Measurements from ENCODE around the gene SLC39A9. TPM values are rescaled to one million over a fixed set of nuclear protein-coding genes. Genes with fewer than 3 reads are reported as not detected.
A peak's percentile ranks its signal among the peaks of the same experiment; 100 is the strongest.
"Not testable (repeated sequence)": the region's sequence is repeated elsewhere in the genome, so short reads cannot be mapped to it uniquely, and the experiment has no call there.

Gene SLC39A9
- polyA plus RNA-seq, 4 donors = 60.8 to 92.0 (median 82.7) TPM

DNA sequence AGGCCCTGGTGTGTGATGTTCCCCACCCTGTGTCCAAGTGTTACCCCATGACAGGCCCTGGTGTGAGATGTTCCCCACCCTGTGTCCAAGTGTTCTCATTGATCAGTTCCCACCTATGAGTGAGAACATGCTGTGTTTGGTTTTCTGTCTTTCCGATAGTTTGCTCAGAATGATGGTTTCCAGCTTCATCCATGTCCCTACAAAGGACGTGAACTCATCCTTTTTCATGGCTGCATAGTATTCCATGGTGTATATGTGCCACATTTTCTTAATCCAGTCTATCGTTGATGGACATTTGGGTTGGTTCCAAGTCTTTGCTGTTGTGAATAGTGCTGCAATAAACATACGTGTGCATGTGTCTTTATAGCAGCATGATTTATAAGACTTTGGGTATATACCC is 17.6 kb downstream of the SLC39A9 start:
- DNase-seq (ENCODE audit: low read depth in 4 of 4, low spot score in 3 of 4) = not testable (repeated sequence)

DNA sequence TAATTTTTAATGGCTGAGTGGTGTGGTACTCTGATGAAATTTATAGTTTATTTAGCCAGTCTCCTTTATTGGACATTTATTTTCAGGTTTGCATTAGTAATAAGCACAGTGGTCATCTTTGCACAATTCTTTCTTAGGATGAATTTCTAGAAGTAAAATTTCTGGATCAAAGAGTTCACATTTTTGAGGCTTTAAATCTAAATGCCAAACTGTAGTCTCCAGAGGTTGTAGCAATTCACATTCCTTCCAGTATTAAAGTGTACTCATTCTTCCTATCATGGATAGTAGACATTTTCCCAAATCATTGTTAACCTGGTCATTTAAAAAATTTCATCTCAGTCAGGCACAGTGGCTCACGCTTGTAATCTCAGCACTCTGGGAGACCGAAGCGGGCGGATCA is 24.8 kb downstream of the SLC39A9 start:
- DNase-seq (ENCODE audit: low read depth in 4 of 4, low spot score in 3 of 4) = no peak

DNA sequence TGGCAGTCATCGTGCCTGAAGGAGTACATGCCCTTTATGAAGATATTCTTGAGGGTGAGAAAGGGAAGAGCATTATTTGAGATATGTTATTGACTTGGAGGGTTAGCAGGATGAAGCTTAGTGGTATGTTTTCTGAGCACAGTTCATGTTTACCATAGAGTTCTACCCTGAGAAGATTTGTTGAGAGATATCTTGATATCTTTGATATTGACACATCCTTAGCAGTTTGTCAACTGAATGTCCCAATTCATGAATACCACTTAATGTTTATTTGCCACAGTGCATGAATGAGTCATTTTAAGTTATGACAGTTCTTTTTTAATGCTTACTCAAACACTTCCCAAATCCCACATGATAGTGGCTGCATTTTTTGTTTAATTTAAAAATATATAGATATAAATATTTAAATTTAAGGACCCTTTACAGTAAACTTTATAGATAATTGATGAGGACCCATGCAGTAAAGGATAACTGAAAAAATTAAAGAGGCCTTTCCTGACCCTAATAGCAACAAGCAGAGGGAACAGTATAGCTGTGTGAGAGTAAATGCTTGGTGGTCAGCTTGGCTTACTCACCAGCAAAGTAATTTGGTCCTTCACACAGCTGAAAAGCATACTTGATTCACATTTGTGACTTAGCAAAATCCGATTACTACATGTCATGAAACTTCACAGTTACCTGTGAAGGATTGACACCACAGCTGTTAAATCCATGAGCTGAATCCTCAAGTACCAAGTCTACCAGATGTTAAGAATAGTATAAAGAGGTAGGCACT is 25.8 kb downstream of the SLC39A9 start:
- no peak for DNase-seq (ENCODE audit: low read depth in 4 of 4, low spot score in 3 of 4)

DNA sequence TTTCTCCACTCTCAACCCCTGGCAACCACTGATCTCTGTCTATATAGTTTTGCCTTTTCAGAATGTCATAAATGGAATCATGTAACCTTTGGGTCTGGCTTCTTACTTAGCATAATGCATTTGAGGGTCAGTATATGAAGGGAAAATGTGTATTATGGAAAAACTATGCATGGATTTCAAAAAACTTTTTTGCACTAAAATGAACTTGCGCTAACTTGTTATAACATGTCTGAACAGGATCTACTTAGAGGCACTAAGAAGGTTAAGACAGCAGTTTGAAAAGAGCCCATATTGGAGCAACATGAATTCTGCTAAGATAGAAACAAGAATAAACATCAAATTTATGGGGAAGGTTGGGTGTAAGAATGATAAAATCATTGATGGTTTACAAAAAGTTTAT is 29.1 kb downstream of the SLC39A9 start:
- DNase-seq (ENCODE audit: low read depth in 4 of 4, low spot score in 3 of 4) = no peak

DNA sequence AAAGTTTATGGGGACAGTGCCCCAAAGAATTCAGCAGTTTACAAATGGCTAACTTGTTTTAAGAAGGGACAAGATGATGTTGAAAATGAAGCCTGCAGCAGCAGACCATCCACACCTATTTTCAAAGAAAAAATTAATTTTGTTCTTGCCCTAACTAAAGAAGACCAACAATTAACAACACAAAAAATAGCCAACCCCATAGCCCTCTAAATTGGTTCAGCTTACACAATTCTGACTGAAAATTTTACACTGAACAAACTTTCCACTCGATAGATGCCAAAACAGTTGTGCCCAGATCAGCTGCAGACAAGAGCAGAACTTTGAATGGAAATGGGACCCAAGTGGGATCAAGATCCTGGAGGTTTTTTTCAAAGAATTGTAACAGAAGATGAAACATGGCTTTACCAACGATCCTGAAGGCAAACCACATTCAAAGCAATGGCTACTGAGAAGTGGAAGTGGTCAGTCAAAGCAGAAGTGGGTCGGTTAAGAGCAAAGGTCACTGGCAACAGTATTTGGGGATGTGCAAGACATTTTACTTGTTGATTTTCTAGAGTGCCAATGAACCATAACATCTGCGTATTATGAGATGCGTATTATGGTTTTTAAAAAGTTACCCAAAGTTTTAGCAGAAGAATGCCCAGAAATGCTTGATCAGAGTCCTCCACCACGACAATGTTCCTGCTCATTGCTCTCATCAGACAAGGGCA is 30.0 kb downstream of the SLC39A9 start:
- DNase-seq (ENCODE audit: low read depth in 4 of 4, low spot score in 3 of 4) = no peak

DNA sequence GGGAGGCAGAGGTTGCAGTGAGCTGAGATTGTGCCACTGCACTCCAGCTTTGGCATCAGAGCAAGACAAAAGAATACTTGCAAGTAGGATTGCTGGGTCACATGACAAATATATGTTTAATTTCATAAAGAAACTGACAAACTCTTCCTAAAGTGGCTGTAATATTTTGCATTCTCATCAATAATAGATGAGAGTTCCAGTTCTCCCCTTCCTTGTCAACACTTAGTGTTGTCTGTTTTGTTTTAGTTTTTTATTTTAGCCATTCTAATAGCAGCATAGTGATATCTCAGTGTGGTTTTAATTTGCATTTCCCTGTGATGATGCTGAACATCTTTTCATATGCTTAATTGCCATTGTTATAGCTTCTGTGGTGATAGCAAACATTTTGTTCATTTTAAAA is 31.2 kb downstream of the SLC39A9 start:
- DNase-seq (ENCODE audit: low read depth in 4 of 4, low spot score in 3 of 4) = no peak

DNA sequence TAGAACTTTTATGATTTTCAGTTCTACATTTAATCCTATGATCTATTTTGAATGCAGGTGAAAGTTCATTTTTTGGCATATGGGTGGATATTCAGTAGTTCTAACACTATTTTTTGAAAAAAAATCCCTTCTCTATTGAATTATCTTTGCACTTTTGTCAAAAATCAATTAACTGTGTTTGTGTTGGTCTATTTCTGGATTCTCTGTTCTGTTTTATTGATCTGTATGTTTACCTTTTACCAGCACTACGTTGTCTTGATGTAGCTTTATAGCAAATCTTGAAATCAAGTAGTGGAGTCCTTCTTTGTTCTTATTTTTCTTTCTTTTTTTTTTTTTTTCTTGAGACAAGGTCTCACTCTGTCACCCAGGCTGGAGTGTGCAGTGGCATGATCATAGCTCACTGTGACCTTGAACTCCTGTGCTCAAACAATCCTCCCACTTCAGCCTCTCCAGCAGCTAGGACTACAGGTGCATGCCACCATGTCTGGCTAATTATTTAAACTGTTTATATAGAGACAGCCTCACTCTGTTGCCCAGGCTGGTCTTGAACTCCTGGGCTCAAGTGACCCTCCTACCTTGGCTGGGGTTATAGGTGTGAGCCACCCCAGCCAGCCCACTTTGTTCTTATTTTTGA is 31.9 kb downstream of the SLC39A9 start:
- no peak for DNase-seq (ENCODE audit: low read depth in 4 of 4, low spot score in 3 of 4)

DNA sequence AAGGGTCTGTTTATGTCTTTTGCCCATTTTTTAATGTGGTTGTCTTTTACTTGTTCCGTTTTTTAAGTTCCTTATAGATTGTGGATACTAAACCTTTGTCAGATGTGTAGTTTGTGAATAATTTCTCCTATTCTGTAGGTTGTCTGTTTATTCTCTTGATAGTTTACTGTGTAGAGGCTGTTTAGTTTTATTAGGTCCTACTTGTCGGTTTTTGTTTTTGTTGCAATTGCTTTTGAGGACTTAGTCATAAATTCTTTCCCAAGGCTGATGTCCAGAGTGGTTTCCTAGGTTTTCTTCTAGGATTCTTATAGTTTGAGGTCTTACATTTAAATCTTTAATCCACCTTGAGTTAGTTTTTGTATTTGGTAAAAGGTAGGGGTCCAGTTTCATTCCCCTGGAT is 33.9 kb downstream of the SLC39A9 start:
- no peak for DNase-seq (ENCODE audit: low read depth in 4 of 4, low spot score in 3 of 4)

DNA sequence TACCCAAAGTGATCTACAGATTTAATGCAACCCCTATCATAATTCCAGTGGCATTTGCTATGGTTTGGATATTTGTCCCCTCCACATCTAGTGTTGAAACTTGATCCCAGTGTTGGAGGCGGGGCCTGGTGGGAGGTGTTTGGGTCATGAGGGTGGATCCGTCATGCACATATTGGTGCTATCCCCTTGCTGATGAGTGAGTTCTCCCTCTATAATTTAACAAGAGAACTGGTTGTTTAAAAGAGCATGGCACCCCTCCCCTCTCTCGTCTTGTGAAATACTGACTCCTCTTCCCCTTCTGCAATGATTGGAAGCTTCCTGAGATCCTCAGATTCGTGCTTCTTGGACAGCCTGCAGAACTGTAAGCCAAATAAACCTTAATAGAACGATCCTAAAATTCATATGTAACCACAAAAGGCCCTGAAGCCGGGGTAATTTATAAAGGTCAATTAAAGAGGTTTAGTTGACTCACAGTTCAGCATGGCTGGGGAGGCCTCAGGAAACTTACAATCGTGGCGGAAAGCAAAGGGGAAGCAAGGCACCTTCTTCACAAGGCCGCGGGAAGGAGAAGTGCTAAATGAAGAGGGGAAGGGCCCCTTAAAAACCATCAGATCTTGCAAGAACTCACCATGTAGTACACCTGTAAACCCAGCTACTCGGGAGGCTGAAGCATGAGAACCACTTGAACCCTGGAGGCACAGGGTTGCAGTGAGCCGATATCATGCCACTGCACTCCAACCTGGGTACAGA is 41.2 kb downstream of the SLC39A9 start:
- DNase-seq (ENCODE audit: low read depth in 4 of 4, low spot score in 3 of 4) = no peak

DNA sequence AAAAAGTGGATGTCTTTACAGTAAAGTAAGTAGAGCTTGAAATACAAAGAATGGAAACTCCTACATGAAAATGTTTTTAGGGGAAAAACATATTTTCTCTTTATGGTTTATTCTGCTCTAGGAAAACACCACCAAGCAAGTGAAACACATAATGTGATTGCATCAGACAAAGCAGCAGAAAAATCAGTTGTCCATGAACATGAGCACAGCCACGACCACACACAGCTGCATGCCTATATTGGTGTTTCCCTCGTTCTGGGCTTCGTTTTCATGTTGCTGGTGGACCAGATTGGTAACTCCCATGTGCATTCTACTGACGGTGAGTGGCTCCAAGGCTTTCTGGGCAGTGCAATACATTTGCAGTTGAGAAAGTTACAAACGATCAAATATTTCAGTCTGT is 43.5 kb downstream of the SLC39A9 start:
- DNase-seq (ENCODE audit: low read depth in 4 of 4, low spot score in 3 of 4) = no peak

DNA sequence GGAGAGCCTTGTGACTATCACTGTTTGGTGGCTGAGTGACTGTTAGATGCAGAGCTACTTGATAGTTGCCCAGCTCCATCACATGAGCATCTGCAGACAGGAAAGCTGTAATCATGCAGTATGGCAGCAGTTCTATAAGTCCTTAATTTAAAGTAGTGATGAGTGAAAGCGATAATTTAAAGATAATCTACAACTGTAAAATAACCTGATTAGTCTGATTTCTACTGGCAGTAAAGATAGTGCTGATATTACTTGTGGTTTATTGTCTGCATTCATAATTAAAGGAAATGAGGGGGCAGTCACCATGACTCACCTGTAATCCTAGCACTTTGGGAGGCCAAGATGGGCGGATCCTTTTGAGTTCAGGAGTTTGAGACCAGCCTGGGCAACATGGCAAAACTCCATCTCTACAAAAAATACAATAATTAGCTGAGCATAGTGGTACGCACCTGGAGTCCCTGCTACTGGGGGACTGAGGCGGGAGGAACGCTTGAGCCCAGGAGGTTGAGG is 44.9 kb downstream of the SLC39A9 start:
- no peak for DNase-seq (ENCODE audit: low read depth in 4 of 4, low spot score in 3 of 4)

DNA sequence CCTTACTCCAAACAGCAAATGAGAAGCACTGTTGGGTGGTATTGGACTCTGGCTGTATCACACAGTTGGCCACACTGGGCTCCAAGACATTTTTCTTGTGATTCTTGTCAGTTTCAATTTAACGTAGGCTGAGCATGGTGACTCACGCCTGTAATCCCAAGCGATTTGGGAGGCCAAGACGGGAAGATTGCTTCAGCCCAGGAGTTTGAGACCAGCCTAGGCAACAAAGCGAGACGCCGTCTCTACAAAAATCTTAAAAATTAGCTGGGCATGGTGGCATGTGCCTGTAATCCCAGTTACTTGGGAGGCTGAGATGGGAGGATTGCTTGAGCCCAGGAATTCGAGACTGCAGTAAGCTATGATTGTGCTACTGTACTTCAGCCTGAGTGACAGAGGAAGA is 50.7 kb downstream of the SLC39A9 start:
- DNase-seq (ENCODE audit: low read depth in 4 of 4, low spot score in 3 of 4) = no peak

DNA sequence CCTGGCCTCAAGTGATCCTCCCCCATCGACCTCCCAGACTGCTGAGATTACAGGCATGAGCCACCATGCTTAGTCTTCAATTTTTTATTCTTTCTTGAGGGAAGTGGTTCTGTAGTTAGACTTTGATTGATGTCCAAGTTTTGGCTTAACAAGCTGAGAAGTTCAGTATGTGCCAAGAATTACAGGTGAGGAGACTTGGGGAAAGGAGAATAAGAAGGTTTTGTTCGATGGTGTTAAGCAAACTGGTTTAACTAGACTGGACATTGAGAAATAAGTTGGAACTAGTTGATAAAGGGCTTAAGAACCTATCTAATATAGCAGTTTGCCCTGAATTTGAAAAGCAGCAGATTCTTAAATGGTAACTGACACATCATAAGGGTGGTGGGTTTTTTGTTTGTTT is 53.4 kb downstream of the SLC39A9 start:
- DNase-seq (ENCODE audit: low read depth in 4 of 4, low spot score in 3 of 4) = no peak

DNA sequence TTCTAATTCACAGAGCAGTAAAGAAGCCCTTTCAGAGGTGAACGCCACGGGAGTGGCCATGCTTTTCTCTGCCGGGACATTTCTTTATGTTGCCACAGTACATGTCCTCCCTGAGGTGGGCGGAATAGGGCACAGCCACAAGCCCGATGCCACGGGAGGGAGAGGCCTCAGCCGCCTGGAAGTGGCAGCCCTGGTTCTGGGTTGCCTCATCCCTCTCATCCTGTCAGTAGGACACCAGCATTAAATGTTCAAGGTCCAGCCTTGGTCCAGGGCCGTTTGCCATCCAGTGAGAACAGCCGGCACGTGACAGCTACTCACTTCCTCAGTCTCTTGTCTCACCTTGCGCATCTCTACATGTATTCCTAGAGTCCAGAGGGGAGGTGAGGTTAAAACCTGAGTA is 59.9 kb downstream of the SLC39A9 start:
- DNase-seq (ENCODE audit: low read depth in 4 of 4, low spot score in 3 of 4) = no peak

DNA sequence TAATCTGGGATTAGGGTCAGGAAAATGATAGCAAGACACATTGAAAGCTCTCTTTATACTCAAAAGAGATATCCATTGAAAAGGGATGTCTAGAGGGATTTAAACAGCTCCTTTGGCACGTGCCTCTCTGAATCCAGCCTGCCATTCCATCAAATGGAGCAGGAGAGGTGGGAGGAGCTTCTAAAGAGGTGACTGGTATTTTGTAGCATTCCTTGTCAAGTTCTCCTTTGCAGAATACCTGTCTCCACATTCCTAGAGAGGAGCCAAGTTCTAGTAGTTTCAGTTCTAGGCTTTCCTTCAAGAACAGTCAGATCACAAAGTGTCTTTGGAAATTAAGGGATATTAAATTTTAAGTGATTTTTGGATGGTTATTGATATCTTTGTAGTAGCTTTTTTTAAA is 60.6 kb downstream of the SLC39A9 start:
- DNase-seq (ENCODE audit: low read depth in 4 of 4, low spot score in 3 of 4) = no peak

DNA sequence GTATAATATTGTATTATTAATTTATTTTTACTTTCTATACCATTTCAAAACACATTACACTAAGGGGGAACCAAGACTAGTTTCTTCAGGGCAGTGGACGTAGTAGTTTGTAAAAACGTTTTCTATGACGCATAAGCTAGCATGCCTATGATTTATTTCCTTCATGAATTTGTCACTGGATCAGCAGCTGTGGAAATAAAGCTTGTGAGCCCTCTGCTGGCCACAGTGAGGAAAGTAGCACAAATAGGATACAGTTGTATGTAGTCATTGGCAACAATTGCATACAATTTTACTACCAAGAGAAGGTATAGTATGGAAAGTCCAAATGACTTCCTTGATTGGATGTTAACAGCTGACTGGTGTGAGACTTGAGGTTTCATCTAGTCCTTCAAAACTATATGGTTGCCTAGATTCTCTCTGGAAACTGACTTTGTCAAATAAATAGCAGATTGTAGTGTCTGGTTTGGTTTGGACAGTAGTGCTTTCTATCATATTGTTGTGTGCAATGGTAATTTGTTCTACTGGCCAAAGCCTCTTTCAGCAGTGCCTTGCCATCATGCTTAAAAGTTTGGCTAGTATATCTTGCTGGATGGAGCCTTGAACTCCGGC is 61.7 kb downstream of the SLC39A9 start:
- peak in 2 of 4 donors; percentile 52 to 61 for DNase-seq (ENCODE audit: low read depth in 4 of 4, low spot score in 3 of 4)

DNA sequence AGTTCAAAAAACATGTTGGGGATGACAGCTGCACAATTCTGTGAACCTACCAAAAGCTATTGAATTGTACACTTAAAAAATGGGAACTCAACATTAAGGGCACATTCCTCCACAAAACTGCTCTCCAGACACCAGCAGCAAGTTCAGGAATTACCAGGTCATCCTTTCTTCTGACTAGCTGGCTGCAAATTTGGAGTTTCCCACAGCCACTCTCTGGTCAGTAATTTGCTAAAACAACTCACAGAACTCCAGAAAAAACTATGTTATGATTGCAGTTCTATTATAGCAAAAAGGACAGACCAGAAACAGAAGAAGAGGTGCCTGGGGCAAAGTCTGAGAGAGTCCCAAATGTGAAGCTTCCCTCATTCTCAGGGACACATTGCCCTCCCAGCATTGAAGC is 65.9 kb downstream of the SLC39A9 start:
- no peak for DNase-seq (ENCODE audit: low read depth in 4 of 4, low spot score in 3 of 4)

DNA sequence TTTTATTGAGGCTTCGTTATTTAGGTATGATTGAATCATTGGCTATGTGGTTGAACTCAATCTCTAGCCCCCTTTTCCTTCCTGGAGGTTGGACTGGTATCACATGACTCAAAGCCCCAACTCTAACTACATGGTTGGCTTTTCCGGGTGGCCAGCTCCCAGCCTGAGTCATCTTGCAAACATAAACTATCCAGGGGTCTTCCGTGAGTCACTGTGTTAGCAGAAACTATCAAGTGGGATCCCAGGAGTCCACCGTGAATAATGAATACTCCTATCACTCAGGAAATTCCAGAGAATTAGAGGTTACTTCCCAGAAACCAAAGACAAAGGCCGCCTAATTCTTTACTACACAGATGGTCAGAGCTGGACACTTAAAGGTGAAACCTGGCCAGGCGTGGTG is 66.3 kb downstream of the SLC39A9 start:
- no peak for DNase-seq (ENCODE audit: low read depth in 4 of 4, low spot score in 3 of 4)

DNA sequence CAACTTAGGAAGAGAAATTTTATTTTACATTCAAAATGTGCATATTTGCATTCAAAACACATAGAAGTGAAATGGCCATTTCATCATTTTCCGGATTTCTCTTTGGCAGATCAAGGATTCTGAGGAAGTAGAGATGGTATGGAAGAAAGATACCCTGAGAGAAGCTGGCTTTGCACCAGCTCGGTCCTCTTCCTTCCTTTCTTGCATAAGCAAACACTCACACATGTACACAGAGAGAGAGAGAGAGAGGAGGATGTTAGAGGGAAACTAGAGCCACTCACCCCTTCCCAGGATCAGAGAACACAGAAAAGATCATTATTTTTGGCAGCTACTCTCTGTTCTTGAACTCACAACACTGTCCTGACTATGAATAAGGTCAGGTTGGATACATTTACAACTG is 70.5 kb downstream of the SLC39A9 start:
- no peak for DNase-seq (ENCODE audit: low read depth in 4 of 4, low spot score in 3 of 4)

DNA sequence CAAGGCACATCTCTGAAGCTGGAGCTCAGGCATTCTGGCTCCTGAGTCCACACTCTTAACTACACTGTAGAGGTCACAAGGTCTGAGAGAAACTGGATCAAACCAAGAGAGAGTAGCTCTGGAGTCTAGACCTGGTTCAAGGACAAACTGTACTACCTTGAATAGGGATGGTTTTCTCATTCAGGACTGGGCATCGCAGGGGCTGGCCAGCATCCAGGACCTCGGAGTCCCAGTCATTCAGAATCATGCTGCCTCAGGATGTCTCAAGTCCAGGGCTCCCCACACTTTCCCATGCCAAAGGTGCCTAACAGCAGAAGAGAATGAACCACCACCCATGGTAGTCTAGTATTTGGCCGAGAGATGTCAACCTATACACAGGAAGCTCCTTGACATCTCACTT is 72.9 kb downstream of the SLC39A9 start:
- DNase-seq (ENCODE audit: low read depth in 4 of 4, low spot score in 3 of 4) = no peak

DNA sequence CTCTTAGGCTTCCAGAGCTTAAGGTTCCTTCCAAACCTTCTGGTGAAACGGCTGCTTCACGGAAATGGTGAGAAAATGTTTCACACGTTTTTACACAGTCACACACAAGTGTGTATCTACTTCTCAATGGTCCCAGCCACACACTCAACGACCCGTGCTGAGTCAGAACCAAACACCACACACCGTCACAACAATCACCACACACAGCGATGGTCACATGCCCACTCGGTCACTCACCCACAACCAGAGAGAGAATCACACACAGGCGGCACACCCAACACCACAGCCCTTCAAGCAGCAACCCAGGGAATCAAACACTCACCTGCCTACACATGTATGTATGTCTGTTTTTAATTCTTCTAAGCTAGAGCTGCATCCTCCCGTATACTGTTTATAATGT is 73.4 kb downstream of the SLC39A9 start:
- no peak for DNase-seq (ENCODE audit: low read depth in 4 of 4, low spot score in 3 of 4)

Data from left renal pelvis (tissue), 4 donors.